NCI-H2227 treated with DMSO at 0.1 percent for 48 hours (cell line): ENCODE measurements around the gene TRIM15.
A peak's percentile ranks its signal among the peaks of the same experiment; 100 is the strongest.
"Not testable (repeated sequence)": the region's sequence is repeated elsewhere in the genome, so short reads cannot be mapped to it uniquely, and the experiment has no call there.

ENCODE experiments used
- DNase-seq: peaks from one replicate; lab custom pipeline; 2025; lab: John Stamatoyannopoulos, UW

The TRIM15 gene

DNA sequence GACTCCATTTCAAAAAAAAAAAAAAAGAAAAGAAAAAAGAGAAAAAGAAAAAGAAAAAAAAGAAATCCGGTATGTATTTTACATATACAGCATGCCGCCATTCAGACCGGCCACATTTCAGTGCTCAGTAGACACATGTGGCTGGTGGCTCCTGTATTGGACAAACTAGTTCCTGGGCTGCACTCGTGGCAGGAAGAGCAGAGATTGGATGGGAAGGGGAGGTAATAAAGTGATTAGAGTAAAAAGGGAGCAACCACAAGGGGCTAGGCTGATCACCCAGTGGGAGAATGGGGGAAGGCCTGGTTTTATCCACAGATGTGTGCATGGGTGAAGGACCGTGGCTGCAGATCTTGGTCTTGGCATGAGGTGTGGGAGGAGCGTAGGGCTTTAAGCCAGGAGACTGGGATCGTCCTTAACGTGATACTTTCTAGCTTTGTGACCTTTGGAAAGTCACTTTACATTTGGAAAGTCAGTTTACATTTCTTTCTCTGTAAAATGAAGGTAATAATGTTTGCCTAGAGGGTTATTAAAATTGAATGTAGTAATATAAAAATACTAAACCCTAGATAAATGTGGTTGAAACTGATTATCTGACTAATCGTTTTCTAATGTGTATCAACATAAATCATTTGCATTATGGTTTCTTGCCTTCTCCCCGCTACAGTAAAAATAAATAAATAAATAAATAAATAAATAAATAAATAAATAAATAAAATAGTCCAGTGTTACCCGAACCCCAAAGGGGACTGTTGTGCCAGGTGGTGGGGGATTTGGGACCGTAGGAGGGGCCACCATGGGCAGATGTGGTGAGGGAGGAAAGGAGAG lies 869 bp upstream of the TRIM15 start:
- DNase-seq: no peak

DNA sequence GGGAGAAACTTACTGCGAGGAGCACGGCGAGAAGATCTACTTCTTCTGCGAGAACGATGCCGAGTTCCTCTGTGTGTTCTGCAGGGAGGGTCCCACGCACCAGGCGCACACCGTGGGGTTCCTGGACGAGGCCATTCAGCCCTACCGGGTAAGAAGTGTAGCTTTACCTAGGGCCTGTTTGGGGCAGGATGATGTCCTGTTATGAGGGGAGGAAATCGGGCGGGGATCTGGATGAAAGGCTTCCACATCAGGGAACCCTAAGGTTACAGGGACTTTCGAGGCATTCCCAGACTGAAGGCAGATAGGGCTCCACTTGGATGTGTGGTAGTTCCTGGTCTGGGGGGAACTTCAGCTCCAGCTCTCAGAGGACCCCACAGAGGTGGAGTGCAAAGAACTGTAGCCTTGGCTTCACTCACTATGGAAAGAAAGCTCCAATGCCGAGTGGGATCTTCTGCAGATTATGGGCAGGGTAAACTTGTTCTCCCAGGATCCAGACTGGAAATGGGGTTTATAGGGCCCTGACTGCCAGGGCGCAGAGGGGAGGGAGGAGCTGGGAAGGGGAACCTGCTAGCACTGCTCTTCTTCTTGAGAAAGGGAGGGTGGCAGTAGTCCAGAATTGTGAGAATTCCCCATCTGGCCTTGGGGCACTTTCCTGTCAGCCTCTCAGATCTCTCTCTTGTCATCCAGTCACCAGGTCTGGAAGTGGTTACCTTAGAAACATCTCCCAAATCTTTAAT lies 740 bp downstream of the TRIM15 start:
- no peak for DNase-seq

- DNase-seq: no peak
Observed at GRCh38 chr6:30164714-30165113, 1.4 kb downstream of the TRIM15 start.

GRCh38 chr6:30165238-30165637 lies 1.9 kb downstream of the TRIM15 start:
- not testable (repeated sequence) for DNase-seq

DNA sequence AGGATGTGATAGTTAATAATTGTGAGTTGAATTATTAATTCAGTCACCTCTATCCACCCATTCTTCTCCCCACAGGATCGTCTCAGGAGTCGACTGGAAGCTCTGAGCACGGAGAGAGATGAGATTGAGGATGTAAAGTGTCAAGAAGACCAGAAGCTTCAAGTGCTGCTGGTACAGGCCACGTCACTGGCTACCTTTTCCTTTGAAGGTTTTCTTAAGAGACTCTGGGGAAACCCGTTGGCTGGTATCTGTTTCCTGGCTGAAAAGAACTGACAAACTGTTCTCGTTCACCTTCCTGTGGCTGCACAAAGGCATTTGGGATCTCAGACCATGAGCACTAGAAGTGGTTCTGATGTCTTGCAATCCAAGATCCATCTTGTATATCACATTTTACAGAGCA lies 3.8 kb downstream of the TRIM15 start:
- DNase-seq: no peak

DNA sequence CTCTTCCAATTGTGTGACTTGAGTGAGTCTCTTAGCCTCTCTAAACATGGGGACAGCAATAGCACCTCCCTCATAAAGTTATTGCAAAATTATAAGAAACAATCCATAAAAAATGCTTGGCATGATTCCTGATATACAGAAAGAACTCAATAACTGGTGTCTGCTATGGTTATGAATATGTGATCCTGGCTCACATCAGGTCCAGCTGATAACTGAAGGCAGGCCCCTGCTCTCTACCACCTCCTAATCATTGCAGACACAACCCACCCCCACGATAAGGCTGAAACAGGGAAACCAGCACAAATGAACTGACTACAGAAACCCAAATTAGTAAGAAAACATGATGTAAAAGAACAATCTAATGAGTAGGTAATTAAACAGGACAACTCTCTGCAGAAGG lies 5.4 kb downstream of the TRIM15 start:
- no peak for DNase-seq

DNA sequence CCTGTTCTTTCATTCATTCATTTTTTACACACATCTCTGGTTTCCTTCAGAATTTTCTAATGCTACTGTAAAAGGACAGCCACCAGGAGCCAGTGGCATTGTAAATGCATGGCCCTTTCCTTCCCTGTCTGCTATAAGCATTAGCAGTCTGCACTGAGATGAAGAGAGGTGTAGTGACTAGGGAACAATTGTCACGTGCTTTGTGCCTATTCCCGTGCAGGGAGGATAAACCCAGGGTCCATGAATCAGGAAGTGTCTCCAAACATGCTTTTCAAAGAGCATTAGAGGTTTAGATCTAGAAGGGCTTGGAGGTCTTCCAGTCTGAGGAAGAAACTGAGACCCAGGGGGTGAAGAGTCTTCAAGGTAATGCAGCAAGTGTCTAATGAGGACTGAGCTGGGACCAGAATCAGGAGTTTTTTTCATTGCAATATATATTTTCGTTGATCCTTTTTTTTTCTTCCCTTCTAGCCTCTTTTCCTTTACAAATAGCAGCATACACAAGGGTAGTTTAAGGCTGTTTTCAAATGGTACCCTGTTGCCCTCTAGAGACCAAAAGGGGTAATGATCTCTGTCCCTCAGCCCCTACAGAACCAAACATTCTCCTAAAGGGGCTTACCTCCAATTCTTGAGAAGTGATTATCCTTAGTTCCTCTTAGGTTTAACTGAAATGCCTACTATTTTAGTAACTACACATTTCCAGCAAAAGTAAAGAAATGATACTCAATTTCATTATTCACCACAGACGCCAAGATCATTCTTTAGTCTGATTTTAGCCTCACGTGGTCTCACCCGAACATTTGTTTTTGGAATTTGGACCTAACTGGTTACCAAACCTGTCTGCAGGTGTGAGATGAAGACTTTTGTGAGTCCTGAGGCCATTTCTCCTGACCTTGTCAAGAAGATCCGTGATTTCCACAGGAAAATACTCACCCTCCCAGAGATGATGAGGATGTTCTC lies 6.6 kb downstream of the TRIM15 start:
- DNase-seq: peak; percentile 44

- peak; percentile 32 for DNase-seq
Observed at GRCh38 chr6:30171677-30172471, 8.5 kb downstream of the TRIM15 start.

GRCh38 chr6:30172681-30173080 lies 9.3 kb downstream of the TRIM15 start:
- DNase-seq: no peak

DNA sequence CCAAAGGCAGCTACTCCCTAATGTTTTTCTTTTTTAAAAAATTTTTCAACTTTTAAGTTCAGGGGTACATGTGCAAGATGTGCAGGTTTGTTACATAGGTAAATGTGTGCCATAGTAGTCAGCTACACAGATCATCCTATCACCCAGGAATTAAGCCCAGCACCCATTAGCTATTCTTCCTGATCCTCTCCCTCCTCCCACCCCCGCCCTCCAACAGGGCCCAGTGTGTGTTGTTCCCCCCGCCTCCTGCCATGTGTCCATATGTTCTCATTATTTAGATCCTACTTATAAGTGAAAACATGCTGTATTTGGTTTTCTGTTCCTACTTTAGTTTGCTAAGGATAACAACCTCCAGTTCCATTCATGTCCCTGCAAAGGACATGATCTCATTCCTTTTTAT lies 12.4 kb downstream of the TRIM15 start:
- DNase-seq: no peak

DNA sequence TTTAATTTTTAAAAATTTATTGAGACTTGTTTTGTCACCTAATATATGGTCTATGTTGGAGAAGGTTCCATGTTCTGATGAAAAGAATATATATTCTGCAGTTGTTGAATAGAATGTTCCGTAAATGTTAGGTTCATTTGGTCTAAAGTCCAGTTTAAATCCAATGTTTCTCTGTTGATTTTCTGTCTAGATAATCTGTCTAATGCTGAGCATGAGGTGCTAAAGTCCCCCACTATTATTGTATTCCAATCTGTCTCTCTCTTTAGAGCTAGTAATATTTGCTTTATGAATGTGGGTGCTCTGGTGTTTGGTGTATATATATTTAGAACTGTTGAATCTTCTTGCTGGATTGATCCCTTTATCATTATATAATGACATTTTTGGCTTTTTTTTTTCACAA lies 15.5 kb downstream of the TRIM15 start:
- no peak for DNase-seq

DNA sequence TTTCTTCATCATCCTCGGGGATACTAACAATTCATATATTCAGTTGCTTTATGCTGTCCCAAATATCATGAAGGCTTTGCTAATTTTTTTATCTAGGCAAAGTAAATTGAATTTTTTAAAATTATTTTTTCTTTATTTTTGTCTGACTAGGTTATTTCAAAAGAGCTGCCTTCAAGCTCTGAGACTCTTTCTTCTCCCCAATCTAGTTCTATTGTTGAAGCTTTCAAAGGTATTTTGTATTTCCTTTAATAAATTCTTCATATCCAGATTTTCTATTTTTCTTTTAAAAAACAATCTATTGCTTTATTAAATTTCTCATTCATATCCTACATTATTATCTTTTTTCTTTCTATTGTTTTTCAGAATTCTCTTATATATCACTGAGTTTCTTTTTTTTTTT lies 16.8 kb downstream of the TRIM15 start:
- DNase-seq: no peak

- no peak for DNase-seq
Observed at GRCh38 chr6:30184417-30185031, 21.2 kb downstream of the TRIM15 start.

- no peak for DNase-seq
Observed at GRCh38 chr6:30185846-30186484, 22.6 kb downstream of the TRIM15 start.

DNA sequence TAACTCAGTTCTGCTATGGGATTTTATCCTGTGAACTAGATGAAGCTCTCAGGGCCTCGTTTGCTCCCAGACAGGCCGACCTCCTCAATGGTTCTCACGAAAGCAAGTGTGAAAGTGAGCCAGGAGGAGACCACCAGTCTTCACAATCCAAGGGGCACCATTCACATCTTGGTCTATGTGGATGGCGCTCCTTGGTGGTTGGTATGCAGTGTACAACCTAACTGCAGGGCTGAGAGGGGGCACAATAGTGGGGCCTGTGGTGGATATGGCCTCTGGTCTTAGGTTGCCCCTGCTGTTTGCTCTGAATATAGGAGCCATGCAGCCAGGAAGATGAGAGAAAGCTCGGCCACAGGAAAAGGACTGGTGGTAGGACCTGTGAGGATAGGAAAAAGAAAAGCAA lies 25.2 kb downstream of the TRIM15 start:
- no peak for DNase-seq

- DNase-seq: no peak
Observed at GRCh38 chr6:30192076-30192475, 28.7 kb downstream of the TRIM15 start.

DNA sequence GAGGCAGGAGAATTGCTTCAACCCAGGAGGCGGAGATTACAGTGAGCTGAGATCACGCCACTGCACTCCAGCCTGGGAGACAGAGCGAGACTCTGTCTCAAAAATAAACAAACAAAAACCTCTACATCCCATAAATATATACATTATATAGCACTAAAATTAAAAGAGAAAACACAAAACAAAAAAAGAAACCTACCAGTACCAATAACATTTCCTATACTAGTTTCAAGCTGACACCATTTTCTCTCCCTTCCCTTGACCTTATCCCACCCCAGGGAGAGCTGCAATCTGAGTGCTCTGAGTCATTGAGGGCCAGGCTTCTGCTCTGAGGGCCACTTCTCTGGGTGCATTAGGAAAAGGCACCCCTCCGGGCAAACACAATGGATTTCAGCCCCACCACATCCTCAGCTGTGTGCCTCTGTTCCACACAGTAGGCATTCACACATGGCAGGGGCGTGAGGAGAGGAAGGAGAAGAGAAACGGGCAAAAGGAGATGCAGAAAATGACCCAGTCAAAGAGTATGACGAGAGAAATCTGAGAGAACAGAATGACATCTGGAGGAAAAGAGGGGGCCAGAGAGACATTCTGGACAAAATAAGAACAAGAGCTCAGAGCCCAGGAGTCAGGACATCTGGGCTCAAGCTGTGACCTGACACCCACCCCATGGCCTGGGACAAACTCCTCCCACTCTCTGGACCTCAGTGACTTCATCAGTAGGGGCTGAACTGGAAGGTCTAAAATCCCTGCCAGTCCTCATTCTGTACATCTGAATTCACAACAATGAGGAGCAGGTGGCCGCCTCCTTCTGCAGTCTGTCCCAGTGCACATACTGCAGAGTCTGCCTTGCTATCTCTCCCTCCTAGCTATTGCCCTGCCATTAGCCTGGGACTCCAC lies 31.7 kb downstream of the TRIM15 start:
- DNase-seq: no peak

DNA sequence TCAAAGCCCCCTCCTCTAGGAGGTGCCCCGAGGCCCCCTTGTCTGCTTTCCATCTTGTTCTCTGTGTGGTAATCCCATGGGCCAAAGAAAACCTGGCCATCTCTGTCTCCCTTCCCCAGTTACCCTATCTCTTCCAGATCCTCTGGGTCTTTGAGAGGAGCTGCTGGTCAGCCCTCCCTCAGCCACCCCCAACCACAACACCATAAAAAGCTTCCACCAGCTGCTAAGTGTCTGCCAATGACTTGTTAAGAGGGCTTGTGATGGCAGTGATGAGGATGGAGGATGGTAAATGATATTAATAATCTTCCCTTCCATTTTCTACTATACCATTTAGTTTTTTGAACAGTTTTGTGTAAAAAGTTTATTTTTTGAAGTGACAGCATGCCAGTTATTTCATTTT lies 32.6 kb downstream of the TRIM15 start:
- no peak for DNase-seq

DNA sequence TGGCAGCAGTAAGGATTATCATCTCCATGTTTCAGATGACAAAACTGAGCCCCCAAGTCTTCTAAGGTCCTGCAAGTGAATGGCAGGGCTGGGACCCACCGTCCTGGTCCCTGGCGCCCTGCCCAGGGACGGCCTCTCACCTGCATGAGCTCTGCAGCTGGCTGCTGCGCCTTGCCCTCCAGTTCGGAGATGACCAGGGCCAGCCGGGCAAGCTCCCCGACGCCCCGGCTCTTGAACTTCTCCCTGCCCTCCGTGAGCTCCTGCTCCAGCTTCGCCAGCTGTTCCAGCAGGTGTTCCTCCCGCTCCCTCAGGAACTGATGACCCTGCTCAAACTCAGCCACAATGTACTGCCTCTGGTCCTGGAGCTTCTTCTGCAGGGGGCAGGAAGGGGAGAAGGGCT lies 33.0 kb downstream of the TRIM15 start:
- no peak for DNase-seq
